Neuronal stem cell (in vitro differentiated cells): ENCODE data around the gene NUDT3.
"Not testable (repeated sequence)": the region's sequence is repeated elsewhere in the genome, so short reads cannot be mapped to it uniquely, and the experiment has no call there.

ENCODE experiments used
- DNase-seq: peaks from one replicate; pipeline ENCODE4 v3.0.0-alpha.2; 2013; ENCODE audit warnings: low spot score
- H2AFZ ChIP-seq: one replicate; pipeline ENCODE4 v1.6.1; 2013; ENCODE audit warnings: mild to moderate bottlenecking, low read length, inconsistent platforms
- H2AK5ac ChIP-seq: 2 replicates; pipeline ENCODE4 v1.6.1; 2013; ENCODE audit warnings: low read depth, mild to moderate bottlenecking, inconsistent platforms, low read length, moderate library complexity, mixed read lengths
- H2BK120ac ChIP-seq: 2 replicates; pipeline ENCODE4 v1.6.1; 2013; ENCODE audit warnings: low read depth, mild to moderate bottlenecking, inconsistent platforms, low read length, moderate library complexity, mixed read lengths
- H2BK12ac ChIP-seq: one replicate; pipeline ENCODE4 v1.6.1; 2013; ENCODE audit warnings: low read length, inconsistent platforms
- H2BK15ac ChIP-seq: 2 replicates; pipeline ENCODE4 v1.6.1; 2013; ENCODE audit warnings: mild to moderate bottlenecking, low read length, inconsistent platforms, mixed read lengths
- H2BK5ac ChIP-seq: one replicate; pipeline ENCODE4 v1.6.1; 2013; ENCODE audit warnings: inconsistent platforms, mild to moderate bottlenecking, low read length, moderate library complexity
- H3K14ac ChIP-seq: one replicate; pipeline ENCODE4 v1.6.1; 2013; ENCODE audit warnings: low read length, inconsistent platforms
- H3K18ac ChIP-seq: 2 replicates; pipeline ENCODE4 v1.6.1; 2013; ENCODE audit warnings: low read length, inconsistent platforms
- H3K23ac ChIP-seq: 2 replicates; pipeline ENCODE4 v1.6.1; 2013; ENCODE audit warnings: low read depth, mild to moderate bottlenecking, mixed read lengths, low read length, inconsistent platforms; ENCODE audit not compliant: poor library complexity
- H3K27ac ChIP-seq: replicated peaks from 3 replicates; pipeline ENCODE4 v1.5.1; 2013; ENCODE audit warnings: low read length, inconsistent platforms
- H3K27me3 ChIP-seq, 3 experiments: 2 replicates each; pipeline ENCODE4 v1.6.1; 2013; ENCODE audit warnings: low read length in 3 of 3, mild to moderate bottlenecking in 2 of 3, inconsistent platforms in 1 of 3, low read depth in 1 of 3, mixed read lengths in 1 of 3, moderate library complexity in 1 of 3; ENCODE audit not compliant: control insufficient read depth in 3 of 3, insufficient read depth in 3 of 3
- H3K36me3 ChIP-seq, 2 donors: replicated peaks in 1 of 2; 2 replicates each; pipeline ENCODE4 v1.6.1; 2013; ENCODE audit warnings: low read length in 2 of 2; ENCODE audit not compliant: control insufficient read depth in 2 of 2, insufficient read depth in 2 of 2
- H3K4ac ChIP-seq: 2 replicates; pipeline ENCODE4 v1.6.1; 2013; ENCODE audit warnings: inconsistent platforms, mild to moderate bottlenecking, low read length, moderate library complexity
- H3K4me1 ChIP-seq, 2 donors: 1 replicate in 1 of 2; 2 replicates in 1 of 2; pipeline ENCODE4 v1.6.1; 2013; ENCODE audit warnings: low read length in 2 of 2, low read depth in 1 of 2; ENCODE audit not compliant: control insufficient read depth in 2 of 2, insufficient read depth in 1 of 2
- H3K4me2 ChIP-seq: one replicate; pipeline ENCODE4 v1.6.1; 2013; ENCODE audit warnings: mild to moderate bottlenecking, low read length, inconsistent platforms; ENCODE audit not compliant: insufficient read depth, poor library complexity, severe bottlenecking
- H3K4me3 ChIP-seq, 2 donors: 2 replicates each; pipeline ENCODE4 v1.5.1; 2013; ENCODE audit warnings: low read length in 2 of 2, mild to moderate bottlenecking in 2 of 2, inconsistent platforms in 1 of 2, moderate library complexity in 1 of 2
- H3K79me1 ChIP-seq: one replicate; pipeline ENCODE4 v1.6.1; 2013; ENCODE audit warnings: low read depth, mild to moderate bottlenecking, inconsistent platforms, low read length, moderate library complexity
- H3K9ac ChIP-seq: one replicate; pipeline ENCODE4 v1.6.1; 2013; ENCODE audit warnings: mild to moderate bottlenecking, low read depth, low read length, inconsistent platforms; ENCODE audit not compliant: poor library complexity
- H3K9me3 ChIP-seq, 2 donors: replicated peaks in 1 of 2; 2 replicates each; pipeline versions ENCODE3 to v1.6.1; 2013; ENCODE audit warnings: low read length in 2 of 2, mild to moderate bottlenecking in 2 of 2, inconsistent platforms in 1 of 2, low read depth in 1 of 2, mixed read lengths in 1 of 2, moderate library complexity in 1 of 2; ENCODE audit not compliant: control insufficient read depth in 2 of 2, insufficient read depth in 1 of 2
- H4K8ac ChIP-seq: one replicate; pipeline ENCODE4 v1.6.1; 2013; ENCODE audit warnings: low read depth, mild to moderate bottlenecking, inconsistent platforms, low read length, moderate library complexity
- H4K91ac ChIP-seq: one replicate; pipeline ENCODE4 v1.6.1; 2013; ENCODE audit warnings: low read length, low read depth, mild to moderate bottlenecking, inconsistent platforms; ENCODE audit not compliant: poor library complexity
- WGBS, 2 donors: extraction: QIAGEN DNeasy Blood & Tissue Kit; methylation state at CpG; one replicate each; pipeline ENCODE4 v1.1.7; 2013; ENCODE audit warnings: missing lambda C conversion rate in 2 of 2, mixed read lengths in 1 of 2; ENCODE audit not compliant: insufficient read length in 2 of 2, insufficient replicate concordance in 1 of 2; ENCODE audit errors: extremely low coverage in 2 of 2; 5-methylcytosine and 5-hydroxymethylcytosine counted together

NUDT3 gene

GRCh38 chr6:34267746-34268145 lies 124.7 kb downstream of the NUDT3 start:
- H2AFZ ChIP-seq = no peak overlapping the region
- no peak overlapping the region for H3K4me3 ChIP-seq
- DNase-seq = no peak
- H2BK120ac ChIP-seq = no peak overlapping the region
- H3K36me3 ChIP-seq = no peaks in the 10 kb centered on the region
- H3K18ac ChIP-seq = no peak overlapping the region
- no peak overlapping the region for H4K91ac ChIP-seq
- H3K23ac ChIP-seq = no peak overlapping the region
- no peak overlapping the region for H3K4ac ChIP-seq
- no CpG with 5 or more reads among the region's 2 CpGs for WGBS, 2 donors
- no peak overlapping the region for H4K8ac ChIP-seq
- no peak overlapping the region for H3K27ac ChIP-seq
- H3K9ac ChIP-seq = no peak overlapping the region
- no peaks in the 10 kb centered on the region for H3K79me1 ChIP-seq
- H3K27me3 ChIP-seq = peaks cover 0 to 2% (median 0%) of the 10 kb centered on the region in 3 experiments
- H3K4me1 ChIP-seq = no peaks in the 10 kb centered on the region
- H2BK12ac ChIP-seq = no peak overlapping the region
- no peak overlapping the region for H2AK5ac ChIP-seq
- H3K4me2 ChIP-seq = no peak overlapping the region
- no peak overlapping the region for H2BK5ac ChIP-seq
- H2BK15ac ChIP-seq = no peak overlapping the region
- H3K14ac ChIP-seq = no peak overlapping the region
- H3K9me3 ChIP-seq = peaks cover 0 to 2% of the 10 kb centered on the region in 2 donors

DNA sequence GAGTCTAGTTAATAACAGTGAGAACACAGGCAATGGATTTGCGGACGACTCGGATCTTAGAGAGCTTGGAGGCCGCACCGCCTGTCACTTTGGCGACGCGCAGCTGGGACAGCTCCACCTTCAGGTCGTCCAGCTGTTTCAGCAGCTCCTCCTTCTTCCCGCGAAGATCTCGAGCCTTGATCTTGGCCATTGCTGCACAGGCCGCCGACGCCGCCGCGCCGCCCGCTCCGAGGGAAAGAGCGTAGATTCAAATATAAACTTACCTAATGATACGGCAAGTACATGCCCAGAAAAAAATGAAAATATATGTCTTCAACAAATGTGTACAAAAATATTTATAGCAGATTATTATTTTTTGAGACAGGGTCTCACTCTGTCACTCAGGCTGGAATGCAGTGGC lies 129.0 kb downstream of the NUDT3 start:
- H2BK15ac ChIP-seq, H3K23ac ChIP-seq: not testable (repeated sequence)

GRCh38 chr6:34260576-34261267 lies 131.7 kb downstream of the NUDT3 start:
- no peak overlapping the region for H3K23ac ChIP-seq
- no peak overlapping the region for H3K14ac ChIP-seq
- H2AFZ ChIP-seq = no peak overlapping the region
- no peak overlapping the region for H3K27ac ChIP-seq
- H3K4me2 ChIP-seq = no peak overlapping the region
- no peak overlapping the region for H2BK5ac ChIP-seq
- no CpG with 5 or more reads among the region's 17 CpGs for WGBS, 2 donors
- no peak overlapping the region for H4K8ac ChIP-seq
- H3K79me1 ChIP-seq = no peaks in the 10 kb centered on the region
- H3K18ac ChIP-seq = no peak overlapping the region
- no peaks in the 10 kb centered on the region for H3K4me1 ChIP-seq
- no peak overlapping the region for H2BK12ac ChIP-seq
- H2BK120ac ChIP-seq = no peak overlapping the region
- no peaks in the 10 kb centered on the region for H3K36me3 ChIP-seq
- no peak overlapping the region for H2BK15ac ChIP-seq
- H3K9ac ChIP-seq = no peak overlapping the region
- no peak overlapping the region for H3K4ac ChIP-seq
- H3K27me3 ChIP-seq = no peaks in the 10 kb centered on the region
- no peak for DNase-seq
- H4K91ac ChIP-seq = no peak overlapping the region
- peaks cover 0 to 2% of the 10 kb centered on the region in 2 donors for H3K9me3 ChIP-seq
- no peak overlapping the region for H3K4me3 ChIP-seq
- H2AK5ac ChIP-seq = no peak overlapping the region

More for the DNA sequence above, 129.0 kb downstream of the NUDT3 start:
- not testable (repeated sequence) for H3K27ac ChIP-seq, H3K4me1 ChIP-seq, DNase-seq, H2BK120ac ChIP-seq, H3K36me3 ChIP-seq, H3K9me3 ChIP-seq, H4K8ac ChIP-seq, H3K27me3 ChIP-seq, H3K79me1 ChIP-seq, H3K4me3 ChIP-seq, H3K18ac ChIP-seq, H3K4me2 ChIP-seq, H2AFZ ChIP-seq, H3K9ac ChIP-seq, H3K14ac ChIP-seq, H2BK12ac ChIP-seq, H4K91ac ChIP-seq, H2AK5ac ChIP-seq, H2BK5ac ChIP-seq, H3K4ac ChIP-seq
- no CpG with 5 or more reads among the region's 23 CpGs for WGBS, 2 donors

GRCh38 chr6:34259529-34260069 lies 132.9 kb downstream of the NUDT3 start:
- Histone ChIP-seq H3K9me3 (peaks cover 0 to 2% of the 10 kb centered on the region in 2 donors), H2BK5ac (no peak overlapping the region), H3K14ac (no peak overlapping the region), H3K4me2 (no peak overlapping the region), H3K27ac (no peak overlapping the region), H4K91ac (no peak overlapping the region), H2AFZ (no peak overlapping the region), H3K23ac (no peak overlapping the region), H2BK15ac (no peak overlapping the region), H2AK5ac (no peak overlapping the region), H3K27me3 (no peaks in the 10 kb centered on the region), H3K9ac (no peak overlapping the region), H4K8ac (no peak overlapping the region), H2BK12ac (no peak overlapping the region), H3K79me1 (no peaks in the 10 kb centered on the region), H3K4ac (no peak overlapping the region), H2BK120ac (no peak overlapping the region), H3K18ac (no peak overlapping the region), H3K36me3 (no peaks in the 10 kb centered on the region), H3K4me1 (no peaks in the 10 kb centered on the region), H3K4me3 (no peak overlapping the region)
- WGBS, 2 donors = no CpG with 5 or more reads among the region's 6 CpGs
- no peak for DNase-seq
